Neural progenitor cell (in vitro differentiated cells): Measurements from ENCODE around the gene GJC3. TPM values are rescaled to one million over a fixed set of nuclear protein-coding genes. Genes with fewer than 3 reads are reported as not detected.
"Not testable (repeated sequence)": the region's sequence is repeated elsewhere in the genome, so short reads cannot be mapped to it uniquely, and the experiment has no call there.

ENCODE experiments used
- DNase-seq: peaks from one replicate; pipeline ENCODE4 v3.0.0-alpha.2; 2016; ENCODE audit warnings: low spot score
- H2AFZ ChIP-seq: fragments of 200-600 bp; sonication (generic); replicated peaks from 2 replicates; pipeline ENCODE4 v1.6.1; 2016; ENCODE audit warnings: antibody characterized with exemption
- H3F3A ChIP-seq: fragments of 200-600 bp; sonication (generic); 2 replicates; pipeline ENCODE4 v1.6.1; 2016; ENCODE audit warnings: antibody characterized with exemption, low read depth
- H3K27ac ChIP-seq: fragments of 200-600 bp; sonication (generic); 2 replicates; pipeline ENCODE4 v1.5.1; 2016; ENCODE audit warnings: mild to moderate bottlenecking
- H3K27me3 ChIP-seq: fragments of 200-600 bp; sonication (generic); 2 replicates; pipeline ENCODE4 v1.6.1; 2016; ENCODE audit warnings: mild to moderate bottlenecking, moderate library complexity
- H3K36me3 ChIP-seq: fragments of 200-600 bp; sonication (generic); 2 replicates; pipeline ENCODE4 v1.5.1; 2016
- H3K4me1 ChIP-seq: fragments of 200-600 bp; sonication (generic); 2 replicates; pipeline ENCODE4 v1.6.1; 2016; ENCODE audit warnings: mixed run types
- H3K4me2 ChIP-seq: fragments of 200-600 bp; sonication (generic); 2 replicates; pipeline ENCODE4 v1.6.1; 2016
- H3K4me3 ChIP-seq: fragments of 200-600 bp; sonication (generic); 2 replicates; pipeline ENCODE4 v1.5.1; 2016
- H3K79me2 ChIP-seq: fragments of 200-600 bp; sonication (generic); 2 replicates; pipeline ENCODE4 v1.6.1; 2016; ENCODE audit warnings: low read depth
- H3K9ac ChIP-seq: fragments of 200-600 bp; sonication (generic); 2 replicates; pipeline ENCODE4 v1.6.1; 2016
- H3K9me3 ChIP-seq: fragments of 200-600 bp; sonication (generic); 2 replicates; pipeline ENCODE4 v1.5.1; 2016; ENCODE audit warnings: low read depth
- H4K20me1 ChIP-seq: fragments of 200-600 bp; sonication (generic); 2 replicates; pipeline ENCODE4 v1.6.1; 2016; ENCODE audit warnings: low read depth
- H3K27ac Mint-ChIP-seq: 3 replicates; pipeline ENCODE4 v1.8.0; 2021; ENCODE audit warnings: mixed read lengths
- H3K27me3 Mint-ChIP-seq: 2 replicates; pipeline ENCODE4 v1.8.0; 2022; ENCODE audit warnings: low read depth, mild to moderate bottlenecking, inconsistent platforms, moderate library complexity, mixed read lengths; ENCODE audit not compliant: insufficient read depth
- H3K36me3 Mint-ChIP-seq: 3 replicates; pipeline ENCODE4 v1.8.0; 2021; ENCODE audit warnings: mixed read lengths
- H3K4me1 Mint-ChIP-seq: 3 replicates; pipeline ENCODE4 v1.8.0; 2021; ENCODE audit warnings: mixed read lengths
- H3K4me3 Mint-ChIP-seq: 3 replicates; pipeline ENCODE4 v1.8.0; 2021; ENCODE audit warnings: mild to moderate bottlenecking, moderate library complexity, mixed read lengths
- H3K9me3 Mint-ChIP-seq: 3 replicates; pipeline ENCODE4 v1.8.0; 2020; ENCODE audit warnings: mixed read lengths
- CTCF ChIP-seq: fragments of 200-600 bp; sonication (generic); IDR thresholded peaks from 2 replicates; pipeline ENCODE4 v1.5.1; 2017; ENCODE audit warnings: antibody characterized with exemption, mild to moderate bottlenecking
- EZH2 ChIP-seq: fragments of 200-600 bp; sonication (generic); IDR thresholded peaks from 2 replicates; pipeline ENCODE4 v1.6.1; 2017; ENCODE audit warnings: antibody characterized with exemption, mild to moderate bottlenecking, moderate library complexity
- EZH2phosphoT487 ChIP-seq: fragments of 200-600 bp; sonication (generic); IDR thresholded peaks from 2 replicates; pipeline ENCODE4 v1.6.1; 2017; ENCODE audit warnings: antibody characterized with exemption
- total RNA-seq: library from RNA; depleted of rRNA; stranded (reverse); fragments of >200 nt; gene quantifications from 2 replicates; pipeline ENCODE4 v1.2.3, GENCODE V29; 2015; ENCODE audit warnings: low replicate concordance

Gene GJC3
- total RNA-seq, 1 donor from 2014 or later: 0.34 TPM

- no peak overlapping the region for H3K4me3 Mint-ChIP-seq
These were observed 8.9 kb upstream of the GJC3 start for GRCh38 chr7:99938296-99938695.

GRCh38 chr7:99935009-99935408 lies 5.6 kb upstream of the GJC3 start:
- H4K20me1 ChIP-seq, H3K9me3 ChIP-seq, H3K4me1 ChIP-seq, H3K9ac ChIP-seq, H3K4me2 ChIP-seq, DNase-seq, H3K27ac ChIP-seq, H3K4me3 ChIP-seq, H3K4me3 Mint-ChIP-seq, H2AFZ ChIP-seq, H3F3A ChIP-seq, H3K36me3 Mint-ChIP-seq, H3K4me1 Mint-ChIP-seq, H3K36me3 ChIP-seq, H3K27me3 ChIP-seq, H3K27ac Mint-ChIP-seq, H3K79me2 ChIP-seq: not testable (repeated sequence)
- H3K27me3 Mint-ChIP-seq: peaks cover 19% of the 10 kb centered on the region
- peaks cover 14% of the 10 kb centered on the region for H3K9me3 Mint-ChIP-seq

More at GRCh38 chr7:99938296-99938695, 8.9 kb upstream of the GJC3 start:
- DNase-seq: no peak
- H3K27me3 ChIP-seq: no peaks in the 10 kb centered on the region
- H3K4me1 ChIP-seq: no peaks in the 10 kb centered on the region
- H3K27me3 Mint-ChIP-seq: peaks cover 14% of the 10 kb centered on the region
- H3K36me3 ChIP-seq: no peaks in the 10 kb centered on the region
- H3K79me2 ChIP-seq: no peaks in the 10 kb centered on the region
- TF ChIP-seq EZH2 (no peak), EZH2phosphoT487 (no peak), CTCF (no peak)
- no peaks in the 10 kb centered on the region for H3K36me3 Mint-ChIP-seq
- no peak overlapping the region for H3K27ac Mint-ChIP-seq
- H3K4me1 Mint-ChIP-seq: no peaks in the 10 kb centered on the region
- no peaks in the 10 kb centered on the region for H3F3A ChIP-seq
- no peak overlapping the region for H3K9ac ChIP-seq
- H3K9me3 Mint-ChIP-seq: peaks cover 14% of the 10 kb centered on the region
- H2AFZ ChIP-seq: no peak overlapping the region
- H3K4me2 ChIP-seq: no peak overlapping the region
- H3K27ac ChIP-seq: no peak overlapping the region
- H3K9me3 ChIP-seq: peaks cover 9% of the 10 kb centered on the region
- no peak overlapping the region for H3K4me3 ChIP-seq
- H4K20me1 ChIP-seq: no peaks in the 10 kb centered on the region

- Mint-ChIP-seq H3K9me3 (no peaks in the 10 kb centered on the region), H3K27me3 (peaks cover 8% of the 10 kb centered on the region), H3K27ac (no peak overlapping the region), H3K4me3 (no peak overlapping the region), H3K4me1 (no peaks in the 10 kb centered on the region), H3K36me3 (no peaks in the 10 kb centered on the region)
- H4K20me1 ChIP-seq: no peaks in the 10 kb centered on the region
- no peaks in the 10 kb centered on the region for H3K36me3 ChIP-seq
- no peaks in the 10 kb centered on the region for H3F3A ChIP-seq
- no peak overlapping the region for H3K4me2 ChIP-seq
- H3K9me3 ChIP-seq: no peaks in the 10 kb centered on the region
- H2AFZ ChIP-seq: no peak overlapping the region
- no peak overlapping the region for H3K27ac ChIP-seq
- H3K79me2 ChIP-seq: no peaks in the 10 kb centered on the region
- no peak for DNase-seq
- no peaks in the 10 kb centered on the region for H3K4me1 ChIP-seq
- peaks cover 16% of the 10 kb centered on the region for H3K27me3 ChIP-seq
- TF ChIP-seq EZH2phosphoT487: no peak
- no peak for TF ChIP-seq CTCF
- TF ChIP-seq EZH2: no peak
- no peak overlapping the region for H3K4me3 ChIP-seq
- H3K9ac ChIP-seq: no peak overlapping the region
These were observed 956 bp upstream of the GJC3 start for GRCh38 chr7:99930376-99930775.

- no peaks in the 10 kb centered on the region for H3K4me1 Mint-ChIP-seq
- peak overlapping the region; percentile 45 for H3K4me3 ChIP-seq
- no peak overlapping the region for H3K27ac Mint-ChIP-seq
- no peaks in the 10 kb centered on the region for H3K4me1 ChIP-seq
- no peaks in the 10 kb centered on the region for H3F3A ChIP-seq
- H3K27ac ChIP-seq: no peak overlapping the region
- no peaks in the 10 kb centered on the region for H3K79me2 ChIP-seq
- no peaks in the 10 kb centered on the region for H3K9me3 ChIP-seq
- H3K36me3 Mint-ChIP-seq: no peaks in the 10 kb centered on the region
- H3K4me2 ChIP-seq: peak overlapping the region; percentile 77
- no peak for DNase-seq
- H3K27me3 Mint-ChIP-seq: peaks cover 8% of the 10 kb centered on the region
- H2AFZ ChIP-seq: peak overlapping the region; percentile 99
- peaks cover 16% of the 10 kb centered on the region for H3K27me3 ChIP-seq
- H3K4me3 Mint-ChIP-seq: peak overlapping the region; percentile 65
- no peak for TF ChIP-seq EZH2phosphoT487
- TF ChIP-seq CTCF: no peak
- no peak for TF ChIP-seq EZH2
- no peaks in the 10 kb centered on the region for H3K9me3 Mint-ChIP-seq
- H4K20me1 ChIP-seq: no peaks in the 10 kb centered on the region
- H3K9ac ChIP-seq: no peak overlapping the region
- H3K36me3 ChIP-seq: no peaks in the 10 kb centered on the region
These were observed 272 bp upstream of the GJC3 start for GRCh38 chr7:99929730-99930053.
